ENCODE measurements around the gene ADGRD1. TPM values are rescaled to one million over a fixed set of nuclear protein-coding genes. Genes with fewer than 3 reads are reported as not detected.

Gene ADGRD1
- total RNA-seq, 1 donor from 2014 or later = 11.0 TPM

- DNase-seq (ENCODE audit: extremely low spot score, unreplicated experiment) = peak; percentile 63
- no peak overlapping the region for H3K27ac Mint-ChIP-seq
- H3K4me1 Mint-ChIP-seq (ENCODE audit: unreplicated experiment) = peaks cover 6% of the 10 kb centered on the region
- no peak overlapping the region for H3K4me3 Mint-ChIP-seq
- H3K36me3 Mint-ChIP-seq = no peaks in the 10 kb centered on the region
- H3K9me3 Mint-ChIP-seq = no peaks in the 10 kb centered on the region
- H3K27me3 Mint-ChIP-seq = no peaks in the 10 kb centered on the region
- TF ChIP-seq CTCF (conservative IDR thresholded peaks at IDR 0.05) = no peak
These were observed 148.8 kb downstream of the ADGRD1 start for GRCh38 chr12:131102493-131102931.

- no peak for TF ChIP-seq CTCF (conservative IDR thresholded peaks at IDR 0.05)
- H3K4me3 Mint-ChIP-seq = no peak overlapping the region
- no peaks in the 10 kb centered on the region for H3K36me3 Mint-ChIP-seq
- no peaks in the 10 kb centered on the region for H3K9me3 Mint-ChIP-seq
- no peaks in the 10 kb centered on the region for H3K27me3 Mint-ChIP-seq
- peak; percentile 62 for DNase-seq (ENCODE audit: extremely low spot score, unreplicated experiment)
- no peak overlapping the region for H3K27ac Mint-ChIP-seq
- H3K4me1 Mint-ChIP-seq (ENCODE audit: unreplicated experiment) = peaks cover 6% of the 10 kb centered on the region
These were observed 149.4 kb downstream of the ADGRD1 start for GRCh38 chr12:131102991-131103668.

- Mint-ChIP-seq H3K4me1 (ENCODE audit: unreplicated experiment) (peaks cover 6% of the 10 kb centered on the region), H3K27ac (no peak overlapping the region), H3K27me3 (no peaks in the 10 kb centered on the region), H3K4me3 (no peak overlapping the region), H3K9me3 (no peaks in the 10 kb centered on the region), H3K36me3 (no peaks in the 10 kb centered on the region)
- no peak for TF ChIP-seq CTCF (conservative IDR thresholded peaks at IDR 0.05)
- peak; percentile 66 for DNase-seq (ENCODE audit: extremely low spot score, unreplicated experiment)
These were observed 150.2 kb downstream of the ADGRD1 start for GRCh38 chr12:131103669-131104462.

GRCh38 chr12:131104463-131105350 lies 151.0 kb downstream of the ADGRD1 start:
- H3K4me1 Mint-ChIP-seq (ENCODE audit: unreplicated experiment) = peaks cover 6% of the 10 kb centered on the region
- H3K27ac Mint-ChIP-seq = no peak overlapping the region
- DNase-seq (ENCODE audit: extremely low spot score, unreplicated experiment) = peak; percentile 90
- no peaks in the 10 kb centered on the region for H3K27me3 Mint-ChIP-seq
- peak; percentile 97 for TF ChIP-seq CTCF (conservative IDR thresholded peaks at IDR 0.05)
- no peak overlapping the region for H3K4me3 Mint-ChIP-seq
- H3K9me3 Mint-ChIP-seq = no peaks in the 10 kb centered on the region
- no peaks in the 10 kb centered on the region for H3K36me3 Mint-ChIP-seq

GRCh38 chr12:131105351-131105735 lies 151.6 kb downstream of the ADGRD1 start:
- DNase-seq (ENCODE audit: extremely low spot score, unreplicated experiment) = no peak
- Mint-ChIP-seq H3K27ac (no peak overlapping the region), H3K4me3 (no peak overlapping the region), H3K4me1 (ENCODE audit: unreplicated experiment) (peaks cover 6% of the 10 kb centered on the region), H3K27me3 (no peaks in the 10 kb centered on the region), H3K9me3 (no peaks in the 10 kb centered on the region), H3K36me3 (no peaks in the 10 kb centered on the region)
- TF ChIP-seq CTCF (conservative IDR thresholded peaks at IDR 0.05) = no peak
